Naive thymus-derived CD4-positive, alpha-beta T cell (primary cell): ENCODE measurements around the gene XRCC1. TPM values are rescaled to one million over a fixed set of nuclear protein-coding genes. Genes with fewer than 3 reads are reported as not detected.

Experiments used
- ATAC-seq: fragments of 150-1000 bp; cut with Tn5 transposase; 2 replicates; pipeline ENCODE4 v1.10.0; 2021; ENCODE audit warnings: mild to moderate bottlenecking, moderate library complexity
- CTCF ChIA-PET: fragments of 350-600 bp; sonication (Branson Sonifier 250); formaldehyde crosslinking; loops from one replicate; lab custom pipeline; 2021; ENCODE audit warnings: antibody characterized with exemption; lab: Charles Lee
- POLR2A ChIA-PET: fragments of 350-600 bp; sonication (Branson Sonifier 250); formaldehyde crosslinking; loops from one replicate; lab custom pipeline; 2021; ENCODE audit warnings: antibody characterized with exemption, inconsistent platforms; lab: Charles Lee
- DNase-seq, 9 donors: peaks; one replicate each; pipeline versions ENCODE4 v3.0.0 to v3.0.0-alpha.2; 2020 to 2022; ENCODE audit warnings: mixed read lengths in 1 of 9
- H3K27ac ChIP-seq: one replicate; pipeline ENCODE4 v1.7.0; 2013; ENCODE audit warnings: mild to moderate bottlenecking, low read depth, low read length, moderate library complexity
- H3K27me3 ChIP-seq, 2 donors: one replicate each; pipeline ENCODE4 v1.7.0; 2013; ENCODE audit warnings: low read length in 2 of 2, mild to moderate bottlenecking in 2 of 2, moderate library complexity in 2 of 2; ENCODE audit not compliant: control insufficient read depth in 2 of 2, insufficient read depth in 2 of 2
- H3K36me3 ChIP-seq, 3 experiments: 1 replicate in 2 of 3; 2 replicates in 1 of 3; pipeline ENCODE4 v1.7.0; 2013; ENCODE audit warnings: low read length in 3 of 3, mild to moderate bottlenecking in 3 of 3, moderate library complexity in 1 of 3; ENCODE audit not compliant: insufficient read depth in 3 of 3, control insufficient read depth in 2 of 3
- H3K4me1 ChIP-seq, 2 donors: one replicate each; pipeline ENCODE4 v1.7.0; 2013; ENCODE audit warnings: low read length in 2 of 2, mild to moderate bottlenecking in 2 of 2, moderate library complexity in 1 of 2; ENCODE audit not compliant: control insufficient read depth in 2 of 2, insufficient read depth in 2 of 2
- H3K4me3 ChIP-seq: 2 replicates; pipeline ENCODE4 v1.7.0; 2013; ENCODE audit warnings: mild to moderate bottlenecking, low read length
- H3K9me3 ChIP-seq, 3 experiments: 1 replicate in 2 of 3; 2 replicates in 1 of 3; pipeline ENCODE4 v1.7.0; 2013; ENCODE audit warnings: low read length in 3 of 3; ENCODE audit not compliant: control insufficient read depth in 2 of 3
- H3K27ac Mint-ChIP-seq, 9 donors: one replicate each; pipeline ENCODE4 v1.8.0; 2020 to 2022; ENCODE audit warnings: mixed read lengths in 9 of 9, mild to moderate bottlenecking in 8 of 9, moderate library complexity in 5 of 9, inconsistent platforms in 2 of 9
- H3K27me3 Mint-ChIP-seq, 5 donors: one replicate each; pipeline ENCODE4 v1.8.0; 2021 to 2022; ENCODE audit warnings: mixed read lengths in 5 of 5, mild to moderate bottlenecking in 1 of 5
- H3K36me3 Mint-ChIP-seq, 5 donors: one replicate each; pipeline ENCODE4 v1.8.0; 2020 to 2022; ENCODE audit warnings: mixed read lengths in 5 of 5, mild to moderate bottlenecking in 3 of 5, inconsistent platforms in 1 of 5
- H3K4me1 Mint-ChIP-seq, 7 donors: one replicate each; pipeline ENCODE4 v1.8.0; 2020 to 2022; ENCODE audit warnings: mixed read lengths in 7 of 7, mild to moderate bottlenecking in 3 of 7, inconsistent platforms in 1 of 7
- H3K4me3 Mint-ChIP-seq, 10 donors: one replicate each; pipeline ENCODE4 v1.8.0; 2020 to 2022; ENCODE audit warnings: mild to moderate bottlenecking in 10 of 10, mixed read lengths in 10 of 10, moderate library complexity in 6 of 10, inconsistent platforms in 2 of 10
- H3K9me3 Mint-ChIP-seq, 11 donors: one replicate each; pipeline ENCODE4 v1.8.0; 2020 to 2022; ENCODE audit warnings: mixed read lengths in 11 of 11, mild to moderate bottlenecking in 4 of 11, inconsistent platforms in 1 of 11, moderate library complexity in 1 of 11
- intact Hi-C, 2 donors: fragments of 100-400 bp; cut with micrococcal nuclease; formaldehyde crosslinking; loops; one replicate each; pipeline ENCODE4 v1.15.1; 2023
- polyA plus RNA-seq, 2 donors: library from polyadenylated mRNA; unstranded; fragments of 300-500 nt; fragmentation: Illumina TruSeq; gene quantifications; one replicate each; pipeline ENCODE4 v1.2.3, GENCODE V29; 2021
- total RNA-seq, 6 experiments: library from RNA in 5 of 6; stranded (reverse) in 5 of 6; gene quantifications; 1 replicate in 5 of 6; 2 replicates in 1 of 6; pipeline ENCODE4 v1.2.3 and lab custom pipeline; 2021 to 2026

XRCC1 gene
- total and polyA plus RNA-seq, 7 experiments from 2014 or later: 27.2 to 36.1 (median 34.8) TPM

GRCh38 chr19:43544077-43544476, 31.2 kb downstream of the XRCC1 start:
- no peak overlapping the region for H3K27ac Mint-ChIP-seq

GRCh38 chr19:43541920-43542650, 33.2 kb downstream of the XRCC1 start:
- Histone ChIP-seq H3K27me3 (no peaks in the 10 kb centered on the region), H3K9me3 (peaks cover 0 to 10% (median 0%) of the 10 kb centered on the region in 3 experiments), H3K4me3 (no peak overlapping the region), H3K36me3 (peaks cover 0 to 89% (median 18%) of the 10 kb centered on the region in 3 experiments), H3K27ac (no peak overlapping the region), H3K4me1 (no peaks in the 10 kb centered on the region)
- H3K27ac Mint-ChIP-seq: peak overlapping the region in 2 of 9 donors; percentile 45 to 56
- intact Hi-C loops: no loop called here
- POLR2A ChIA-PET: interaction anchor here (0.6 kb wide), 1 partner anchor 22 kb away, joined by 3 read pairs; no protein-coding TSS in a partner anchor
- H3K9me3 Mint-ChIP-seq: peaks cover 0 to 20% (median 7%) of the 10 kb centered on the region in 11 donors
- CTCF ChIA-PET: interaction anchor here (1.1 kb wide), 1 partner anchor 12 kb away, joined by 4 read pairs; no protein-coding TSS in a partner anchor
- H3K4me3 Mint-ChIP-seq: no peak overlapping the region
- no peaks in the 10 kb centered on the region for H3K27me3 Mint-ChIP-seq
- DNase-seq: no peak
- no peak for ATAC-seq
- peaks cover 0 to 4% (median 0%) of the 10 kb centered on the region in 7 donors for H3K4me1 Mint-ChIP-seq
- peaks cover 13 to 67% (median 38%) of the 10 kb centered on the region in 5 donors for H3K36me3 Mint-ChIP-seq

More at GRCh38 chr19:43544077-43544476, 31.2 kb downstream of the XRCC1 start:
- H3K36me3 Mint-ChIP-seq: peaks cover 4 to 60% (median 22%) of the 10 kb centered on the region in 5 donors
- Histone ChIP-seq H3K9me3 (peaks cover 0 to 3% (median 0%) of the 10 kb centered on the region in 3 experiments), H3K4me1 (no peaks in the 10 kb centered on the region), H3K27ac (no peak overlapping the region), H3K4me3 (no peak overlapping the region), H3K36me3 (peaks cover 0 to 87% (median 21%) of the 10 kb centered on the region in 3 experiments), H3K27me3 (no peaks in the 10 kb centered on the region)
- no peaks in the 10 kb centered on the region for H3K27me3 Mint-ChIP-seq
- intact Hi-C loops: no loop called here
- CTCF ChIA-PET: interaction anchor here (1.4 kb wide), 1 partner anchor 12 kb away, joined by 4 read pairs; no protein-coding TSS in a partner anchor
- H3K9me3 Mint-ChIP-seq: peaks cover 0 to 11% (median 3%) of the 10 kb centered on the region in 11 donors
- POLR2A ChIA-PET: no interaction called here
- DNase-seq (no peak), ATAC-seq (no peak)
- H3K4me1 Mint-ChIP-seq: peaks cover 0 to 4% (median 0%) of the 10 kb centered on the region in 7 donors
- H3K4me3 Mint-ChIP-seq: no peak overlapping the region

- DNase-seq (no peak), ATAC-seq (no peak)
- Mint-ChIP-seq H3K9me3 (peaks cover 0 to 20% (median 7%) of the 10 kb centered on the region in 11 donors), H3K4me3 (no peak overlapping the region), H3K27me3 (no peaks in the 10 kb centered on the region), H3K27ac (peak overlapping the region in 2 of 9 donors; percentile 2 to 65), H3K4me1 (peaks cover 0 to 10% (median 2%) of the 10 kb centered on the region in 7 donors), H3K36me3 (peaks cover 13 to 67% (median 38%) of the 10 kb centered on the region in 5 donors)
- Histone ChIP-seq H3K4me1 (no peaks in the 10 kb centered on the region), H3K27ac (no peak overlapping the region), H3K4me3 (no peak overlapping the region), H3K27me3 (no peaks in the 10 kb centered on the region), H3K9me3 (peaks cover 0 to 10% (median 0%) of the 10 kb centered on the region in 3 experiments), H3K36me3 (peaks cover 0 to 74% (median 14%) of the 10 kb centered on the region in 3 experiments)
- CTCF ChIA-PET: no interaction called here
- POLR2A ChIA-PET: no interaction called here
- intact Hi-C loops: no loop called here
Observed at GRCh38 chr19:43540381-43540780, 34.9 kb downstream of the XRCC1 start.

GRCh38 chr19:43538922-43539321, 36.4 kb downstream of the XRCC1 start:
- Mint-ChIP-seq H3K27me3 (no peaks in the 10 kb centered on the region), H3K27ac (peak overlapping the region in 1 of 9 donors; percentile 32), H3K4me1 (peaks cover 2 to 13% (median 3%) of the 10 kb centered on the region in 7 donors), H3K4me3 (no peak overlapping the region), H3K9me3 (peaks cover 0 to 20% (median 7%) of the 10 kb centered on the region in 11 donors), H3K36me3 (peaks cover 13 to 57% (median 38%) of the 10 kb centered on the region in 5 donors)
- ATAC-seq: no peak
- Histone ChIP-seq H3K36me3 (peaks cover 0 to 59% (median 8%) of the 10 kb centered on the region in 3 experiments), H3K27me3 (no peaks in the 10 kb centered on the region), H3K9me3 (peaks cover 0 to 10% (median 0%) of the 10 kb centered on the region in 3 experiments), H3K4me3 (no peak overlapping the region), H3K27ac (no peak overlapping the region), H3K4me1 (peaks cover 3 to 5% of the 10 kb centered on the region in 2 donors)
- ChIA-PET POLR2A (no interaction called here), CTCF (interaction anchor here (0.6 to 4.1 kb wide), 2 partner anchors 16 to 62 kb away, joined by 3 to 20 read pairs; no protein-coding TSS in a partner anchor)
- no peak for DNase-seq
- intact Hi-C loops: no loop called here

GRCh38 chr19:43534816-43535761, 40.2 kb downstream of the XRCC1 start:
- CTCF ChIA-PET: interaction anchor here (0.9 to 4.1 kb wide), 5 partner anchors 11 to 62 kb away, joined by 3 to 20 read pairs (median 6); no protein-coding TSS in a partner anchor
- Mint-ChIP-seq H3K27ac (peak overlapping the region; percentile 18 to 98 (median 87)), H3K36me3 (peaks cover 13 to 24% (median 22%) of the 10 kb centered on the region in 5 donors), H3K4me1 (peaks cover 5 to 27% (median 17%) of the 10 kb centered on the region in 7 donors), H3K4me3 (peak overlapping the region in 3 of 10 donors; percentile 54 to 62 (median 61)), H3K27me3 (no peaks in the 10 kb centered on the region), H3K9me3 (peaks cover 0 to 16% (median 7%) of the 10 kb centered on the region in 11 donors)
- intact Hi-C loops: loop anchor here in 1 of 2 donors (1.0 kb wide), 1 partner anchor 61 kb away; the partner anchor contains the start of genes IRGQ and ZNF576
- Histone ChIP-seq H3K9me3 (peaks cover 0 to 10% (median 0%) of the 10 kb centered on the region in 3 experiments), H3K36me3 (peaks cover 0 to 22% (median 0%) of the 10 kb centered on the region in 3 experiments), H3K4me3 (no peak overlapping the region), H3K4me1 (peaks cover 12 to 14% of the 10 kb centered on the region in 2 donors), H3K27ac (peak overlapping the region; percentile 68), H3K27me3 (no peaks in the 10 kb centered on the region)
- POLR2A ChIA-PET: interaction anchor here (1.5 to 5.0 kb wide), 2 partner anchors 20 to 33 kb away, joined by 3 to 30 read pairs; no protein-coding TSS in a partner anchor
- ATAC-seq (no peak), DNase-seq (peak in 1 of 9 donors; percentile 2)
